Astrocyte of the cerebellum (primary cell): ENCODE results near the gene GPLD1.
"Not testable (repeated sequence)": the region's sequence is repeated elsewhere in the genome, so short reads cannot be mapped to it uniquely, and the experiment has no call there.

ENCODE experiments used
- DNase-seq: peaks from one replicate; pipeline ENCODE4 v3.0.0-alpha.2; 2011; ENCODE audit warnings: low read depth
- H3K4me3 ChIP-seq: 2 replicates; pipeline ENCODE4 v1.5.1; 2011; ENCODE audit warnings: mild to moderate bottlenecking, low read depth, low read length, moderate library complexity
- in situ Hi-C: cut with HindIII; loops from 2 replicates; pipeline ENCODE4 v1.10.0; 2017; ENCODE audit warnings: low sequenced_read_pairs
- TF ChIP-seq, protein P1 (sequence below): IDR thresholded peaks from 2 replicates; pipeline ENCODE4 v1.5.1; 2012; ENCODE audit warnings: low read length, low read depth, moderate library complexity, mild to moderate bottlenecking; ENCODE audit errors: missing control alignments

GPLD1 gene

DNA sequence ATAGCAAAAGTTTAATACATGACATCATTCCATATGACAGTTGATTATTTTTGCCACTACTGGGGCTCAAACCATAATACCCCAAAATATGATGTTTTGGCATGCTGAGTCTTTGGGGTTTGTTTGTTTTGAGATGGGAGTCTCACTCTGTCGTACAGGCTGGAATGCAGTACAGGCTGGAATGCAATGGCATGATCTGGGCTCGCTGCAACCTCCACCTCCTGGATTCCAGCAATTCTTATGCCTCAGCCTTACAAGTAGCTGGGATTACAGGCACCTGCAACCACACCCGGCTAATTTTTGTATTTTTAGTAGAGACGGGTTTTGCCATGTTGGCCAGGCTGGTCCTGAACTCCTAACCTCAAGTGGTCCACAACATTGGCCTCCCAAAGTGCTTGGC is 87.9 kb downstream of the GPLD1 start:
- TF ChIP-seq, protein P1, sequence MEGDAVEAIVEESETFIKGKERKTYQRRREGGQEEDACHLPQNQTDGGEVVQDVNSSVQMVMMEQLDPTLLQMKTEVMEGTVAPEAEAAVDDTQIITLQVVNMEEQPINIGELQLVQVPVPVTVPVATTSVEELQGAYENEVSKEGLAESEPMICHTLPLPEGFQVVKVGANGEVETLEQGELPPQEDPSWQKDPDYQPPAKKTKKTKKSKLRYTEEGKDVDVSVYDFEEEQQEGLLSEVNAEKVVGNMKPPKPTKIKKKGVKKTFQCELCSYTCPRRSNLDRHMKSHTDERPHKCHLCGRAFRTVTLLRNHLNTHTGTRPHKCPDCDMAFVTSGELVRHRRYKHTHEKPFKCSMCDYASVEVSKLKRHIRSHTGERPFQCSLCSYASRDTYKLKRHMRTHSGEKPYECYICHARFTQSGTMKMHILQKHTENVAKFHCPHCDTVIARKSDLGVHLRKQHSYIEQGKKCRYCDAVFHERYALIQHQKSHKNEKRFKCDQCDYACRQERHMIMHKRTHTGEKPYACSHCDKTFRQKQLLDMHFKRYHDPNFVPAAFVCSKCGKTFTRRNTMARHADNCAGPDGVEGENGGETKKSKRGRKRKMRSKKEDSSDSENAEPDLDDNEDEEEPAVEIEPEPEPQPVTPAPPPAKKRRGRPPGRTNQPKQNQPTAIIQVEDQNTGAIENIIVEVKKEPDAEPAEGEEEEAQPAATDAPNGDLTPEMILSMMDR, result no peak
- in situ Hi-C loops, result no loop called here

DNA sequence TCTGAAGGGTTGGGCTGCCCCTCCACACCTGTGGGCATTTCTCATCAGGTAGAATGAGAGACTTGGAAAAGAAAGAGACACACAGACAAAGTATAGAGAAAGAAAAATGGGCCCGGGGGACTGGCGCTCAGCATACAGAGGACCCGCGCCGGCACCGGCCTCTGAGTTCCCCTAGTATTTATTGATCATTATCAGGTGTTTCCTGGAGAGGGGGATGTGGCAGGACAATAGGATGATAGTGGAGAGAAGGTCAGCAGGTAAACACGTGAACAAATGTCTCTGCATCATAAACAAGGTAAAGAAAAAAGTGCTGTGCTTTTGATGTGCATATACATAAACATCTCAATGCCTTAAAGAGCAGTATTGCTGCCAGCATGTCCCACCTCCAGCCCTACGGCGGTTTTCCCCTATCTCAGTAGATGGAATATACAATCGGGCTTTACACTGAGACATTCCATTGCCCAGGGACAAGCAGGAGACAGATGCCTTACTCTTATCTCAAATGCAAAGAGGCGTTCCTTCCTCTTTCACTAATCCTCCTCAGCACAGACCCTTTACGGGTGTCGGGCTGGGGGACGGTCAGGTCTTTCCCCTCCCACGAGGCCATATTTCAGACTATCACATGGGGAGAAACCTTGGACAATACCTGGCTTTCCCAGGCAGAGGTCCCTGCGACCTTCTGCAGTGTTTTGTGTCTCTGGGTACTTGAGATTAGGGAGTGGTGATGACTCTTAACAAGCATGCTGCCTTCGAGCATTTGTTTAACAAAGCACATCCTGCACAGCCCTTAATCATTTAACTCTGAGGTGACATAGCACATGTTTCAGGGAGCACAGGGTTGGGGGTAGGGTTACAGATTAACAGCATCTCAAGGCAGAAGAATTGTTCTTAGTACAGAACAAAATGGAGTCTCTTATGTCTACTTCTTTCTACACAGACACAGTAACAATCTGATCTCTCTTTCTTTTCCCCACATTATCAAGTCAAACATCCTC is 89.0 kb downstream of the GPLD1 start:
- H3K4me3 ChIP-seq, in situ Hi-C loops, DNase-seq: not testable (repeated sequence)

More for the DNA sequence above, 87.9 kb downstream of the GPLD1 start:
- DNase-seq, result no peak
- no peak overlapping the region for H3K4me3 ChIP-seq

DNA sequence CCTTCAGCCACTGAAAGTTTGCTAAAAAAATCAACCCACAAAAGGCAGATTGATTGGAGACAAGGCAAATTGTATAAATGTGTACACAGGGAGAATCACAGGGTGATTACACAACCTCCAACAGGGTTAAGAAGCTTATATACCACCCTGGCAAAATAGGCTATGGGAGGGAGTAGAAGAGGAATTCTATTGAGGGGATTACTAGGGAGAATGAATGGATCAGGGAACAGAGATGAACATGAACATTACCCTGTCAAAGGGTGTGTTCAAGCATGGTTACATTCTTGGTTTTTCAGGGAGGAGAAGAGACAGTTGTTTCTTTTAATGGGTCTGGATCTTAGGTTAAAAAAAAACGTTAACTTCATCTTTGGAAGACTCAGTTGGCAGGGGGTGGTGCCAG is 91.7 kb downstream of the GPLD1 start:
- H3K4me3 ChIP-seq, result no peak overlapping the region
- DNase-seq, result no peak
- in situ Hi-C loops, result no loop called here
- TF ChIP-seq, protein P1, result no peak

DNA sequence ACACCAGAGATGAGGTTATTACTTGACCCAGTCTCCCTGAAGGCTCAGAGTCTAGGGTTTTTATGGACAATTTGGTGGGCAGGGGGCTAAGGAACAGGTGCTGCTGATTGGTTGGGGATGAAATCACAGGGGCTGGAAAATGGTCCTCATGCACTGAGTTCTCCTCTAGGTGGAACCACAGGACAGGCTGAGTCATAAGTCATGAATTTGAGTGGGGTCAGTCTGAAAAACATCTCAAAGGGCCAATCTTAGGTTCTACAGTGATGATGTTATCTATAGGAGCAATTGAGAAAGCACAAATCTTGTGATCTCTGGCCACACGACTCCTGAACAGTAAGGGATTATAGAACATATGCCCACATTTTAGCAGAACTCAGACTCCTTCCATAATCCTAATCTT is 92.6 kb downstream of the GPLD1 start:
- no peak overlapping the region for H3K4me3 ChIP-seq
- in situ Hi-C loops, result no loop called here
- TF ChIP-seq, protein P1, result no peak
- DNase-seq, result no peak

DNA sequence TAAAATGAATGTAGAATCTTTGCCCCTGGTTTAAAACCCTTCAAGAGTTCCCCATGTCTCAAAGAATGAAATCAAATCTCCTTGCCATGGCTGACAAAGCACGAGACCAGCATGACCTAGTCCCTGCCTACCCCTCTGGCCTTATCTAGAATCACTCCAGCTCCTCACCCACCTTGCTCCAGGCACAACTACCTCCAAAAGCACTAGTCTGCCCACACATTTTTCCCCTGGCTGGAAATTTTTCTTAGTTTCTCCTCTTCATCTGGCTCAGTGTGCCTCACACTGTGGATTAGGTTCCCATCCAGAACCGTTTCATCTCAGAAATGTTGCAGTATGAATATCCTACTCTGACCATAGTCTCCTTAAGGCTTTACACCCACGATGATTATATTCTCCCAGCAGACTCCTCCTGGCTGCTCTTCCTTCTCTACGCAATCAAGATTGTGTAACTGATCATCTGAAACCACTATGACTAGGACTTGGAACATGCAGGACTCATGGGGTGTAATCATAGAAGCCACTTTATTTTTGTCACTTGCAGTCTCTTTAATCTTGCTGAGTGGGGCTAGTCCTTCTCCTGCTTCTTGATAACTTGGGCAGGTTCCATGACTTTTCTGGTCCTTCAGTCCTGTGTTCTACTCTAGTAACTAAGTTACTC is 94.5 kb downstream of the GPLD1 start:
- H3K4me3 ChIP-seq, result no peak overlapping the region
- in situ Hi-C loops, result no loop called here
- DNase-seq, result no peak
- TF ChIP-seq, protein P1, result no peak

DNA sequence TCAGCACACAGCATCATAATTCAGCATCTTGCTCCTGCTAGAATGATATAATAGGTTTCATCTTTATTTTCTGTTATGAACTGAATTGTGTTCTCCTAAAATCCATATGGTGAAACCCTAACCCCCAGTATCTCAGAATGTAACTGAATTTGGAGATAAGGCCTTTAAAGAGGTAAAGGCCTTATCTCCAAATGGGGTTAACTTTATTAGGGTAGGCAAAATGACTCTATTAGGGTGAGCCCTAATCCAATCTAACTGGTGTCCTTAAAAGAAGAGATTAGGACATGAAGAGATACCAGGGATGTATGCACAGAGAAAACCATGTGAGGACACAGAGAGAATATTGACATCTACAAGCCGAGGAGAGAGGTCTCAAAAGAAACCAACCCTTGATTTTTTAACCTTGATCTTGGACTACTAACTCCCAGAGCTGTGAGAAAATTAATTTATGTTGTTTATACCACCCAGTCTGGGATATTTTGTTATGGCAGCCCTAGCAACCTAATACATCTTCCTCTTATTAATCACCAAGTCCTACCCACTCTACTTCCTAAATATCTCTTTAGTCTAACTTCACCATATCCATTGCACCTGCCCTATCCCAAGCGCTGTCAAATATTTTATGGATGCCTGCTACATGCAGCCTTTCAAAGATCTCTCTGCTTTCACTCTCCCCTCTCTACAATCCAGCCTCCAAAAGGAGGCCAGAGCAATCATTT is 95.2 kb downstream of the GPLD1 start:
- in situ Hi-C loops, result no loop called here
- no peak overlapping the region for H3K4me3 ChIP-seq
- DNase-seq, result no peak
- TF ChIP-seq, protein P1, result no peak
